Measurements from ENCODE around the gene MST1. TPM values are rescaled to one million over a fixed set of nuclear protein-coding genes. Genes with fewer than 3 reads are reported as not detected.
A peak's percentile ranks its signal among the peaks of the same experiment; 100 is the strongest.

The MST1 gene
- total and polyA plus RNA-seq, 2 of the 8 experiments (the other 6 are each of a cell fraction or from before 2014, with no cell fraction given): 6.2 to 9.5 TPM

GRCh38 chr3:49720855-49721595 lies 31.8 kb upstream of the MST1 start:
- H4K91ac ChIP-seq (replicated peaks; ENCODE audit: insufficient read length, low read length): no peak overlapping the region
- H2BK5ac ChIP-seq (ENCODE audit: low read depth, low read length): no peak overlapping the region
- H4K20me1 ChIP-seq (replicated peaks in 1 of 2; ENCODE audit: control insufficient read depth in 1 of 2, insufficient read depth in 2 of 2, low read length in 2 of 2): peaks cover 7 to 24% of the 10 kb centered on the region in 2 experiments
- TF ChIP-seq POLR2AphosphoS5 (IDR thresholded peaks at IDR 0.05; ENCODE audit: low read depth, low read length) (peak; percentile 66), GTF2F1 (IDR thresholded peaks at IDR 0.05; ENCODE audit: borderline replicate concordance, low read depth, low read length) (no peak)
- H3K18ac ChIP-seq (ENCODE audit: extremely low read depth, low read length): no peak overlapping the region
- H3K9ac ChIP-seq (replicated peaks in 1 of 4; ENCODE audit: extremely low read depth in 1 of 4, low read depth in 3 of 4, low read length in 3 of 4): no peak overlapping the region
- H2BK12ac ChIP-seq (ENCODE audit: low read depth, low read length): no peak overlapping the region
- WGBS, 2 experiments (ENCODE audit: extremely low coverage in 1 of 2, insufficient coverage in 1 of 2, insufficient read length in 1 of 2, insufficient replicate concordance in 2 of 2, low coverage in 1 of 2, low lambda C conversion rate in 2 of 2, missing lambda C conversion rate in 1 of 2): 95% methylated on average over 4 of the region's 4 CpGs; no CpG with 5 or more reads in 1 of the 2 experiments
- DNase-seq (ENCODE audit: low read depth in 1 of 2, low spot score in 2 of 2) (no peak), FAIRE-seq (no peak)
- H3K27ac ChIP-seq (ENCODE audit: low read depth, low read length): no peak overlapping the region
- H3K56ac ChIP-seq (replicated peaks; ENCODE audit: insufficient read length, low read depth, low read length): no peak overlapping the region
- no peak overlapping the region for H3K4me3 ChIP-seq (ENCODE audit: extremely low read depth in 1 of 4, insufficient read depth in 2 of 4, low read depth in 3 of 4, low read length in 4 of 4)
- no peak overlapping the region for H3K4me2 ChIP-seq (ENCODE audit: insufficient read depth in 1 of 2, low read depth in 2 of 2, low read length in 2 of 2)
- H3K79me1 ChIP-seq (ENCODE audit: low read depth, low read length): peaks cover 5% of the 10 kb centered on the region; the same call in 1 of the 2 replicates
- peaks cover 0 to 8% of the 10 kb centered on the region in 2 experiments; a peak in 1 of 4 replicates for H3K79me2 ChIP-seq (ENCODE audit: control insufficient read depth in 1 of 2, insufficient read depth in 2 of 2, low read length in 2 of 2)
- no peak overlapping the region for H2AK5ac ChIP-seq (ENCODE audit: low read depth, low read length)
- no peak overlapping the region for H4K5ac ChIP-seq (ENCODE audit: insufficient read length, low read depth, low read length)
- H3K14ac ChIP-seq (ENCODE audit: insufficient read length): no peak overlapping the region
- ChIA-PET POLR2A (ENCODE audit: partially characterized antibody) (interaction anchor here (0.5 to 7.3 kb wide), 7 partner anchors 9 to 219 kb away, joined by 3 to 57 read pairs (median 3); partner anchors contain the start of gene RBM6), CTCF (ENCODE audit: partially characterized antibody) (interaction anchor here (1.2 to 7.8 kb wide), 5 partner anchors 10 to 143 kb away, joined by 3 to 127 read pairs (median 5); partner anchors contain the start of gene INKA1)
- peaks cover 6 to 13% (median 8%) of the 10 kb centered on the region in 4 experiments; a peak in 4 of 8 replicates for H3K36me3 ChIP-seq (ENCODE audit: control insufficient read depth in 2 of 4, insufficient read depth in 4 of 4, low read length in 3 of 4)
- H3K27me3 ChIP-seq (replicated peaks in 1 of 4; ENCODE audit: control insufficient read depth in 3 of 4, extremely low read depth in 1 of 4, insufficient read depth in 3 of 4, low read length in 3 of 4): no peaks in the 10 kb centered on the region
- no peaks in the 10 kb centered on the region for H3K9me3 ChIP-seq (ENCODE audit: insufficient read depth in 2 of 2, low read depth in 1 of 2, low read length in 1 of 2)
- no peak overlapping the region for H2AFZ ChIP-seq (ENCODE audit: low read length)
- no peak overlapping the region for H4K8ac ChIP-seq (ENCODE audit: extremely low read depth, insufficient read depth, low read length)
- peaks cover 16% of the 10 kb centered on the region; the same call in 1 of the 2 replicates for H3K23me2 ChIP-seq (ENCODE audit: low read depth, low read length)
- H3K4me1 ChIP-seq (replicated peaks in 1 of 4; ENCODE audit: control insufficient read depth in 3 of 4, insufficient read depth in 4 of 4, low read length in 3 of 4): peaks cover 0 to 27% (median 15%) of the 10 kb centered on the region in 4 experiments; a peak in 6 of 7 replicates
- H3K4ac ChIP-seq (replicated peaks; ENCODE audit: insufficient read length, low read depth, low read length): no peak overlapping the region
- no peak overlapping the region for H3K23ac ChIP-seq (ENCODE audit: insufficient read length)
- 0 out of 2 replicates have a peak overlapping the region, but pooled peaks have one; percentile 18 for H2BK15ac ChIP-seq (ENCODE audit: low read length)
- H2BK120ac ChIP-seq (replicated peaks; ENCODE audit: low read depth, low read length): no peak overlapping the region
- no peak overlapping the region for H2BK20ac ChIP-seq (ENCODE audit: low read length)
